ENCODE measurements around the gene SCUBE2.

SCUBE2 gene

GRCh38 chr11:9060700-9061111, 30.7 kb downstream of the SCUBE2 start:
- Histone ChIP-seq H3K4me2 (ENCODE audit: low read length) (no peak overlapping the region), H2BK5ac (ENCODE audit: low read depth, low read length, poor library complexity) (no peak overlapping the region), H3K79me2 (ENCODE audit: control insufficient read depth, insufficient read depth, low read length, poor library complexity) (no peaks in the 10 kb centered on the region), H2AFZ (ENCODE audit: insufficient read depth, low read length, poor library complexity) (no peak overlapping the region), H3K4ac (ENCODE audit: low read depth, low read length) (no peak overlapping the region), H3K9ac (ENCODE audit: low read length) (no peak overlapping the region), H2BK12ac (ENCODE audit: low read length) (no peak overlapping the region), H3K27ac (ENCODE audit: low read depth, low read length) (no peak overlapping the region), H3K14ac (ENCODE audit: low read length) (no peak overlapping the region), H3K27me3 (ENCODE audit: insufficient read depth, low read length) (no peaks in the 10 kb centered on the region), H4K91ac (ENCODE audit: low read depth, low read length) (no peak overlapping the region), H3K4me1 (ENCODE audit: control insufficient read depth in 1 of 2, insufficient read depth in 2 of 2, low read length in 2 of 2) (no peaks in the 10 kb centered on the region), H3K79me1 (ENCODE audit: low read length) (no peaks in the 10 kb centered on the region), H3K9me3 (ENCODE audit: insufficient read depth, low read depth, low read length) (no peaks in the 10 kb centered on the region), H3K18ac (ENCODE audit: low read length) (no peak overlapping the region), H3K23ac (ENCODE audit: low read length) (no peak overlapping the region), H4K12ac (ENCODE audit: low read depth, low read length) (no peak overlapping the region), H4K8ac (ENCODE audit: low read depth, low read length) (no peak overlapping the region), H3K36me3 (ENCODE audit: control insufficient read depth in 1 of 2, insufficient read depth in 2 of 2, low read length in 2 of 2) (no peaks in the 10 kb centered on the region), H2AK5ac (ENCODE audit: low read length) (no peak overlapping the region), H3K4me3 (ENCODE audit: low read depth, low read length) (no peak overlapping the region), H2BK120ac (ENCODE audit: insufficient read depth, low read length, poor library complexity) (no peak overlapping the region)
- peak in 1 of 2 donors; percentile 25 for DNase-seq
- no CpG with 5 or more reads among the region's 4 CpGs for WGBS (ENCODE audit: extremely low coverage, insufficient coverage, insufficient read length)

GRCh38 chr11:9059406-9059805, 32.0 kb downstream of the SCUBE2 start:
- Histone ChIP-seq H4K12ac (ENCODE audit: low read depth, low read length) (no peak overlapping the region), H3K4me1 (ENCODE audit: control insufficient read depth in 1 of 2, insufficient read depth in 2 of 2, low read length in 2 of 2) (no peaks in the 10 kb centered on the region), H3K4me3 (ENCODE audit: low read depth, low read length) (no peak overlapping the region), H3K9me3 (ENCODE audit: insufficient read depth, low read depth, low read length) (no peaks in the 10 kb centered on the region), H2BK12ac (ENCODE audit: low read length) (no peak overlapping the region), H3K4ac (ENCODE audit: low read depth, low read length) (no peak overlapping the region), H2AFZ (ENCODE audit: insufficient read depth, low read length, poor library complexity) (no peak overlapping the region), H3K79me2 (ENCODE audit: control insufficient read depth, insufficient read depth, low read length, poor library complexity) (no peaks in the 10 kb centered on the region), H3K14ac (ENCODE audit: low read length) (no peak overlapping the region), H3K18ac (ENCODE audit: low read length) (no peak overlapping the region), H3K4me2 (ENCODE audit: low read length) (no peak overlapping the region), H3K36me3 (ENCODE audit: control insufficient read depth in 1 of 2, insufficient read depth in 2 of 2, low read length in 2 of 2) (no peaks in the 10 kb centered on the region), H2BK120ac (ENCODE audit: insufficient read depth, low read length, poor library complexity) (no peak overlapping the region), H3K79me1 (ENCODE audit: low read length) (no peaks in the 10 kb centered on the region), H3K23ac (ENCODE audit: low read length) (no peak overlapping the region), H4K91ac (ENCODE audit: low read depth, low read length) (no peak overlapping the region), H4K8ac (ENCODE audit: low read depth, low read length) (no peak overlapping the region), H2AK5ac (ENCODE audit: low read length) (no peak overlapping the region), H3K27me3 (ENCODE audit: insufficient read depth, low read length) (no peaks in the 10 kb centered on the region), H3K27ac (ENCODE audit: low read depth, low read length) (no peak overlapping the region), H2BK5ac (ENCODE audit: low read depth, low read length, poor library complexity) (no peak overlapping the region), H3K9ac (ENCODE audit: low read length) (no peak overlapping the region)
- DNase-seq: peak in 1 of 2 donors; percentile 52
- no CpG with 5 or more reads among the region's 3 CpGs for WGBS (ENCODE audit: extremely low coverage, insufficient coverage, insufficient read length)

GRCh38 chr11:9057888-9058287, 33.5 kb downstream of the SCUBE2 start:
- no peaks in the 10 kb centered on the region for H3K36me3 ChIP-seq (ENCODE audit: control insufficient read depth in 1 of 2, insufficient read depth in 2 of 2, low read length in 2 of 2)
- H2BK5ac ChIP-seq (ENCODE audit: low read depth, low read length, poor library complexity): no peak overlapping the region
- H4K12ac ChIP-seq (ENCODE audit: low read depth, low read length): no peak overlapping the region
- no peak overlapping the region for H4K8ac ChIP-seq (ENCODE audit: low read depth, low read length)
- no peak overlapping the region for H3K14ac ChIP-seq (ENCODE audit: low read length)
- no peak for DNase-seq
- no peak overlapping the region for H3K18ac ChIP-seq (ENCODE audit: low read length)
- H3K23ac ChIP-seq (ENCODE audit: low read length): no peak overlapping the region
- no peak overlapping the region for H2AFZ ChIP-seq (ENCODE audit: insufficient read depth, low read length, poor library complexity)
- no peak overlapping the region for H4K91ac ChIP-seq (ENCODE audit: low read depth, low read length)
- H3K4me1 ChIP-seq (ENCODE audit: control insufficient read depth in 1 of 2, insufficient read depth in 2 of 2, low read length in 2 of 2): peaks cover 0 to 2% of the 10 kb centered on the region in 2 experiments
- no peak overlapping the region for H3K4me2 ChIP-seq (ENCODE audit: low read length)
- no peaks in the 10 kb centered on the region for H3K27me3 ChIP-seq (ENCODE audit: insufficient read depth, low read length)
- no peak overlapping the region for H2BK12ac ChIP-seq (ENCODE audit: low read length)
- H3K79me1 ChIP-seq (ENCODE audit: low read length): no peaks in the 10 kb centered on the region
- H3K9ac ChIP-seq (ENCODE audit: low read length): no peak overlapping the region
- H2BK120ac ChIP-seq (ENCODE audit: insufficient read depth, low read length, poor library complexity): no peak overlapping the region
- H3K4me3 ChIP-seq (ENCODE audit: low read depth, low read length): no peak overlapping the region
- no peak overlapping the region for H2AK5ac ChIP-seq (ENCODE audit: low read length)
- no peaks in the 10 kb centered on the region for H3K79me2 ChIP-seq (ENCODE audit: control insufficient read depth, insufficient read depth, low read length, poor library complexity)
- H3K27ac ChIP-seq (ENCODE audit: low read depth, low read length): no peak overlapping the region
- H3K4ac ChIP-seq (ENCODE audit: low read depth, low read length): no peak overlapping the region
- no peaks in the 10 kb centered on the region for H3K9me3 ChIP-seq (ENCODE audit: insufficient read depth, low read depth, low read length)
- no CpG with 5 or more reads among the region's 4 CpGs for WGBS (ENCODE audit: extremely low coverage, insufficient coverage, insufficient read length)

GRCh38 chr11:9057007-9057406, 34.4 kb downstream of the SCUBE2 start:
- H3K9ac ChIP-seq (ENCODE audit: low read length): no peak overlapping the region
- H4K8ac ChIP-seq (ENCODE audit: low read depth, low read length): no peak overlapping the region
- no peak overlapping the region for H3K4me2 ChIP-seq (ENCODE audit: low read length)
- no peak overlapping the region for H2BK5ac ChIP-seq (ENCODE audit: low read depth, low read length, poor library complexity)
- H3K14ac ChIP-seq (ENCODE audit: low read length): no peak overlapping the region
- DNase-seq: no peak
- H3K27me3 ChIP-seq (ENCODE audit: insufficient read depth, low read length): no peaks in the 10 kb centered on the region
- H3K18ac ChIP-seq (ENCODE audit: low read length): no peak overlapping the region
- no peaks in the 10 kb centered on the region for H3K9me3 ChIP-seq (ENCODE audit: insufficient read depth, low read depth, low read length)
- no peak overlapping the region for H2AFZ ChIP-seq (ENCODE audit: insufficient read depth, low read length, poor library complexity)
- H3K4ac ChIP-seq (ENCODE audit: low read depth, low read length): no peak overlapping the region
- no CpG with 5 or more reads among the region's 2 CpGs for WGBS (ENCODE audit: extremely low coverage, insufficient coverage, insufficient read length)
- H3K23ac ChIP-seq (ENCODE audit: low read length): no peak overlapping the region
- H3K36me3 ChIP-seq (ENCODE audit: control insufficient read depth in 1 of 2, insufficient read depth in 2 of 2, low read length in 2 of 2): no peaks in the 10 kb centered on the region
- no peaks in the 10 kb centered on the region for H3K79me2 ChIP-seq (ENCODE audit: control insufficient read depth, insufficient read depth, low read length, poor library complexity)
- no peak overlapping the region for H2BK120ac ChIP-seq (ENCODE audit: insufficient read depth, low read length, poor library complexity)
- H4K12ac ChIP-seq (ENCODE audit: low read depth, low read length): no peak overlapping the region
- no peak overlapping the region for H2BK12ac ChIP-seq (ENCODE audit: low read length)
- no peak overlapping the region for H2AK5ac ChIP-seq (ENCODE audit: low read length)
- H3K4me3 ChIP-seq (ENCODE audit: low read depth, low read length): no peak overlapping the region
- no peaks in the 10 kb centered on the region for H3K79me1 ChIP-seq (ENCODE audit: low read length)
- no peak overlapping the region for H4K91ac ChIP-seq (ENCODE audit: low read depth, low read length)
- H3K27ac ChIP-seq (ENCODE audit: low read depth, low read length): no peak overlapping the region
- H3K4me1 ChIP-seq (ENCODE audit: control insufficient read depth in 1 of 2, insufficient read depth in 2 of 2, low read length in 2 of 2): peaks cover 0 to 2% of the 10 kb centered on the region in 2 experiments
